Suppressor macrophage treated with lipopolysaccharide for 1 hour (primary cell): Measurements from ENCODE around the gene DPYSL4.
"Not testable (repeated sequence)": the region's sequence is repeated elsewhere in the genome, so short reads cannot be mapped to it uniquely, and the experiment has no call there.

Source experiments
- DNase-seq, 3 donors: peaks; one replicate each; pipeline ENCODE4 v3.0.0-alpha.2; 2020 to 2022

The DPYSL4 gene

DNA sequence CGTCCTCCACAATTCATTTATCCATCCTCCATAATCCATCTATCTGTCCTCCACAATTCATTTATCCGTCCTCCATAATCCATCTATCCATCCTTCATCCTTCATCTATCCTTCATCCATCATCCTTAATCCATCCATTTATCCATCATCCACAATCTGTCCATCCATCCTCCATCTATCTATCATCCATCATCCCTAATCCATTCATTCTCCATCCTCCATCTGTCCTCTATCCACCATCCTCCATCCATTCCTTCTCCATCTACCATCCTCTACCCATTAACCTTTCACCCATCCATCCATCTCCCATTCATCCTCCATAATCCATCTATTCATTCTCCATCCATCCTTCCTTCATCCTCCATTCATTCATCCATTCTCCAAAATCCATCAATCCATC is 36.0 kb upstream of the DPYSL4 start:
- DNase-seq, result no peak

- DNase-seq, result no peak
These were observed 35.3 kb upstream of the DPYSL4 start for GRCh38 chr10:132151286-132151950.

GRCh38 chr10:132151951-132152505 is 34.7 kb upstream of the DPYSL4 start:
- no peak for DNase-seq

- DNase-seq, result no peak
These were observed 33.7 kb upstream of the DPYSL4 start for GRCh38 chr10:132152896-132153580.

GRCh38 chr10:132153616-132154217 is 33.0 kb upstream of the DPYSL4 start:
- no peak for DNase-seq

GRCh38 chr10:132154440-132154839 is 32.3 kb upstream of the DPYSL4 start:
- DNase-seq, result no peak

- no peak for DNase-seq
These were observed 31.8 kb upstream of the DPYSL4 start for GRCh38 chr10:132154931-132155330.

GRCh38 chr10:132155723-132156381 is 30.9 kb upstream of the DPYSL4 start:
- DNase-seq, result no peak

GRCh38 chr10:132156382-132156781 is 30.4 kb upstream of the DPYSL4 start:
- DNase-seq, result no peak

GRCh38 chr10:132157101-132157500 is 29.6 kb upstream of the DPYSL4 start:
- DNase-seq, result no peak

DNA sequence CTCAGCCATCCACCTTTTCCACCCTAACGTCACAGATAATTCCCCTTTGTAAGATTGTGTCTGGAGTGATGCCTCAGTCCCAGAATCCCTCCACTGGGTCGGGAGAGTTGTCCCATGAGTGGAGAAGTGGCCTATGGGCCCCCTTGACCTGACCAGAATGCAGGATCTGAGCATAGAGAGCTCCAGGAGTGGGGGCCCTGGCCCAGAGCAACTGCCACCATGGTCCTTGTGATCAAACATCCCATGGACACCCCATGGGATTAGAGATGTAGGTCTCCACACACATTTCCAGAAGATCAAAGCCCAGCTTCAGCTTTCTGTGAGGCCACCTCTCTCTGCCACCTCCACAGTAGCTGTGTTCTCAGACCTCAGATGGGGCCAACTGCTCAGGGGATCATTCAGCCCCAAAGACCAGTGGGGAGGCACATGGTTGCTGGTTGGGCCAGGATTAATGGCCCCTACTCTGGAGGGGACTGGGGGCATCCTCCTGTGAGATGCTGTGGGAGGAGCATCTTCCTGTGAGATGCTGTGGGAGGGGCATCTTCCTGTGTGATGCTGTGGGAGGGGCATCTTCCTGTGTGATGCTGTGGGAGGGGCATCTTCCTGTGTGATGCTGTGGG is 28.5 kb upstream of the DPYSL4 start:
- no peak for DNase-seq

DNA sequence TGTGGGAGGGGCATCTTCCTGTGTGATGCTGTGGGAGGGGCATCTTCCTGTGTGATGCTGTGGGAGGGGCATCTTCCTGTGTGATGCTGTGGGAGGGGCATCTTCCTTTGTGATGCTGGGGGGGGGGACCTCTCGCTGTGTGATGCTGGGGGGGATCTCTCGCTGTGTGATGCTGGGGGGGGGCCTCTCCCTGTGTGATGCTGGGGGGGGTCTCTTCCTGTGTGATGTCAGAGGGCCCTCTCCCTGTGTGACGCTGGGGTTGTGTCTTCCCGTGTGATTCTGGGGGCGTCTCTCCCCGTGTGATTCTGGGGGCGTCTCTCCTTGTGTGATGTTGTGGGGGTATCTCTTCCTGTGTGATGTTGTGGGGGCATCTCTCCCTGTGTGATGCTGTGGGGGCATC is 27.9 kb upstream of the DPYSL4 start:
- no peak for DNase-seq

DNA sequence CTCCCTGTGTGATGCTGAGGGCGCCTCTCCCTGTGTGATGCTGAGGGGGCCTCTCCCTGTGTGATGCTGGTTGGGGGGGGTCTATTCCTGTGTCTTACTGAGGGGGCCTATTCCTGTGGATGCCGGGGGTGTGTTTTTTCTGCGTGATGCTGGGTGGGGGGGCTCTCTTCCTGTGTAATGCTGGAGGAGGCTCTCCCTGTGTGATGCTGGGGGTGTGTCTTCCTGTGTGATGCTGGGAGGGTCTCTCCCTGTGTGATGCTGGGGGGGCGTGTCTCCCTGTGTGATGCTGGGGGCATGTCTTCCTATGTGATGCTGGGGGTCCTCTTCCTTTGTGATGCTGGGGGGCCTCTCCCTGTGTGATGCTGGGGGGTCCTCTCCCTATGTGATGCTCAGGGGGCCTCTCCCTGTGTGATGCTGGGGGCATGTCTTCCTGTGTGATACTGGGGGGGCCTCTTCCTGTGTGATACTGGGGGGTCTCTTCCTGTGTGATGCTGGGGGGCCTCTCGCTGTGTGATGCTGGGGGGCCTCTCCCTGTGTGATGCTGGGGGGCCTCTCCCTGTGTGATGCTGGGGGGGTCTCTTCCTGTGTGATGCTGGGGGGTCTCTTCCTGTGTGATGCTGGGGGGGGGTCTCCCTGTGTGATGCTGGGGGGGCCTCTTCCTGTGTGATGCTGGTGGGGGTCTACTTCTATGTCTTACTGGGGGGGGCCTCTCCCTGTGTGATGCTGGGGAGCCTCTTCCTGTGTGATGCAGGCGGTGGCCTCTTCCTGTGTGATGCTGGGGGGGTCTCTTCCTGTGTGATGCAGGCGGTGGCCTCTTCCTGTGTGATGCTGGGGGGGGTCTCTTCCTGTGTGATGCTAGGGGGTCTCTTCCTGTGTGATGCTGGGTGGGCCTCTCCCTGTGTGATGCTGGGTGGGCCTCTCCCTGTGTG is 27.2 kb upstream of the DPYSL4 start:
- DNase-seq, result not testable (repeated sequence)

- not testable (repeated sequence) for DNase-seq
These were observed 26.5 kb upstream of the DPYSL4 start for GRCh38 chr10:132160231-132160630.

DNA sequence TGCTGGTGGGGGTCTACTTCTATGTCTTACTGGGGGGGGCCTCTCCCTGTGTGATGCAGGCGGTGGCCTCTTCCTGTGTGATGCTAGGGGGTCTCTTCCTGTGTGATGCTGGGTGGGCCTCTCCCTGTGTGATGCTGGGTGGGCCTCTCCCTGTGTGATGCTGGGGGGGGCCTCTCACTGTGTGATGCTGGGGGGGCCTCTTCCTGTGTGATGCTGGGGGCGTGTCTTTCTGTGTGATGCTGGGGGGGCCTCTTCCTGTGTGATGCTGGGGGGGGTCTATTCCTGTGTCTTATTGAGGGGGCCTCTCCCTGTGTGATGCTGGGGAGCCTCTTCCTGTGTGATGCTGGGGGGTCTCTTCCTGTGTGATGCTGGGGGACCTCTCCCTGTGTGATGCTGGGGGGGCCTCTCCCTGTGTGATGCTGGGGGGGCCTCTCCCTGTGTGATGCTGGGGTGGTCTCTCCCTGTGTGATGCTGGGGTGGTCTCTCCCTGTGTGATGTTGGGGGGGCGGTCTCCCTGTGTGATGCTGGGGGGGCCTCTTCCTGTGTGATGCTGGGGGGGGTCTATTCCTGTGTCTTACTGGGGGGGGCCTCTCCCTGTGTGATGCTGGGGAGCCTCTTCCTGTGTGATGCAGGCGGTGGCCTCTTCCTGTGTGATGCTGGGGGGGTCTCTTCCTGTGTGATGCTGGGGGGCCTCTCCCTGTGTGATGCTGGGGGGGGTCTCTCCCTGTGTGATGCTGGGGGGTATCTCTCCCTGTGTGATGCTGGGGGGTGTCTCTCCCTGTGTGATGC is 25.7 kb upstream of the DPYSL4 start:
- not testable (repeated sequence) for DNase-seq

- DNase-seq, result no peak
These were observed 24.7 kb upstream of the DPYSL4 start for GRCh38 chr10:132162021-132162531.

DNA sequence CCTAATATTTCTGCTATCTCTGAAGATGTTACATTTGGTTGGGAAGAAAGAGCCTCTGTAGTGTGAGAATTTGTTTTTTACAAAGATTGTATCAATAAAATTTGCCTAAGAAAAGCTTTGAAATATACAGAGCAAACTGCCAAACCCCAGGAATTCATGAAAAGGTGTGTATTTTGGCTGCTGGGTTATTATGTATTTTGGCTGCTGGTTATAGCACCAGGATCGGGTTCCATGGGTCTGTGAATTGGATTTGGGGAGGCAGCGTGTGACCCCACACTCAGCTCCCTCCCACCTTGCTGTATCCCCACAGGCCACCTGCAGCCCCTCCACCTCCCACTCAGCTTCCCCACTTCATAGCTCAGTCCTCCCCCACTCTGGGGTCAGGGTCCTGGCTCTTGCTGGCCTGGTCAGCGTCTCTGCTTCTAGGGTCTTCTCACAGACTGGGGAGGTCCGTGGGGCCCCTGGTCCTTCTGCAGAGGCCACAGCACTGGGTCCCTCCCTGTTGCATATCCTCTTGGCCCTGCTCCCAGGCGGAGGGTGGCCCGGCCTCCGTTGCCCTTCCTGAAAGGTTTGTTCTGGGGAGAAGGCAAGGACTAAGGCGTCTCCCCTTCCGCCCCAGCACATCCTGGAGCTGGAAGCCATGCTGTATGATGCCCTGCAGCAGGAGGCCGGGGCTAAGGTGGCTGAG is 24.0 kb upstream of the DPYSL4 start:
- DNase-seq, result no peak

GRCh38 chr10:132163278-132163765 is 23.4 kb upstream of the DPYSL4 start:
- peak; percentile 27 to 67 (median 29) for DNase-seq

GRCh38 chr10:132163826-132164515 is 22.8 kb upstream of the DPYSL4 start:
- no peak for DNase-seq
